HepG2 (cell line): ENCODE measurements around the gene RPRML. TPM values are rescaled to one million over a fixed set of nuclear protein-coding genes. Genes with fewer than 3 reads are reported as not detected.

Experiments
- ATAC-seq: fragments of 200-7000 bp; cut with Tn5 transposase; 3 replicates; pipeline ENCODE4 v1.9.1; 2020; ENCODE audit warnings: mild to moderate bottlenecking, moderate library complexity
- BruUV-seq: library from RNA; stranded (reverse); fragments of 400-500 nt; replicated peaks from 2 replicates; lab custom pipeline; 2021; lab: Mats Ljungman, UMichigan
- CTCF ChIA-PET: fragments of 300-600 bp; formaldehyde crosslinking; extraction: SDS; loops from one replicate; lab custom pipeline; 2021; ENCODE audit warnings: low total read pairs, inconsistent platforms, low intra/inter-chr PET ratio; lab: Yijun Ruan, JAX
- POLR2A ChIA-PET: fragments of 350-600 bp; sonication (Branson Sonifier 250); formaldehyde crosslinking; loops from one replicate; lab custom pipeline; 2020; ENCODE audit warnings: antibody characterized with exemption, inconsistent platforms; lab: Yijun Ruan, JAX
- DNase-seq: peaks from one replicate; pipeline ENCODE4 v3.0.0-alpha.2; 2015; ENCODE audit warnings: low spot score
- FAIRE-seq: peaks from 3 replicates; lab custom pipeline; 2011; peaks lifted over from hg19 to GRCh38; lab: Jason Lieb, UNC
- H2AFZ ChIP-seq: one replicate; pipeline ENCODE4 v1.6.1; 2011; ENCODE audit warnings: low read length, inconsistent platforms
- H3K27ac ChIP-seq: fragments of 300-600 bp; 3 replicates; pipeline ENCODE4 v1.8.0; 2011; ENCODE audit warnings: mixed run types, mild to moderate bottlenecking, mixed read lengths, low read length, inconsistent platforms; ENCODE audit not compliant: insufficient read depth; ENCODE audit errors: extremely low read length
- H3K27me3 ChIP-seq, 2 experiments: fragments of 200-600 bp in 1 of 2; 2 replicates in 1 of 2; 3 replicates in 1 of 2; pipeline versions ENCODE4 v1.6.0 to v1.8.0; 2011; ENCODE audit warnings: low read length in 2 of 2, mild to moderate bottlenecking in 2 of 2, moderate library complexity in 2 of 2, inconsistent platforms in 1 of 2; ENCODE audit not compliant: insufficient read depth in 2 of 2, control insufficient read depth in 1 of 2
- H3K36me3 ChIP-seq, 2 experiments: fragments of 200-600 bp in 1 of 2; replicated peaks in 1 of 2; 2 replicates in 1 of 2; 3 replicates in 1 of 2; pipeline versions ENCODE4 v1.5.1 to v1.8.0; 2011; ENCODE audit warnings: low read length in 2 of 2, inconsistent platforms in 1 of 2; ENCODE audit not compliant: insufficient read depth in 2 of 2, control insufficient read depth in 1 of 2
- H3K4me1 ChIP-seq: 2 replicates; pipeline ENCODE4 v1.5.1; 2012; ENCODE audit warnings: low read length, inconsistent platforms; ENCODE audit not compliant: insufficient read depth
- H3K4me2 ChIP-seq: 2 replicates; pipeline ENCODE4 v1.6.0; 2011; ENCODE audit warnings: low read depth, low read length, inconsistent platforms
- H3K4me3 ChIP-seq, 3 experiments: fragments of 200-600 bp in 1 of 3; sonication (generic), shearing (Covaris generic) in 1 of 3; replicated peaks in 1 of 3; 2 replicates each; pipeline ENCODE4 v1.5.1; 2011 to 2016; ENCODE audit warnings: low read length in 3 of 3, inconsistent platforms in 2 of 3, low read depth in 2 of 3, mild to moderate bottlenecking in 2 of 3, control low read depth in 1 of 3, mixed read lengths in 1 of 3; ENCODE audit not compliant: insufficient read depth in 1 of 3
- H3K79me2 ChIP-seq: one replicate; pipeline ENCODE4 v1.6.1; 2011; ENCODE audit warnings: low read length, inconsistent platforms; ENCODE audit not compliant: insufficient read depth
- H3K9ac ChIP-seq: 2 replicates; pipeline ENCODE4 v1.6.0; 2011; ENCODE audit warnings: mild to moderate bottlenecking, low read depth, low read length, inconsistent platforms; ENCODE audit not compliant: insufficient read depth
- H3K9me3 ChIP-seq: 2 replicates; pipeline ENCODE4 v1.5.1; 2012; ENCODE audit warnings: mild to moderate bottlenecking, low read length
- H4K20me1 ChIP-seq: 2 replicates; pipeline ENCODE4 v1.6.0; 2011; ENCODE audit warnings: inconsistent platforms, mild to moderate bottlenecking, low read length, moderate library complexity; ENCODE audit not compliant: insufficient read depth
- DR1 ChIP-seq: sonication (generic); formaldehyde crosslinking; IDR thresholded peaks from 2 replicates; pipeline ENCODE4 v1.8.0; 2021; ENCODE audit warnings: mild to moderate bottlenecking, missing genetic modification reagents, inconsistent platforms
- ETS1 ChIP-seq: sonication (generic); formaldehyde crosslinking; IDR thresholded peaks from 2 replicates; pipeline ENCODE4 v1.4.0; 2020; ENCODE audit warnings: missing genetic modification reagents
- HOMEZ ChIP-seq: IDR thresholded peaks from 2 replicates; pipeline ENCODE4 v1.6.1; 2016; ENCODE audit warnings: low read depth
- MAFG ChIP-seq: sonication (generic); formaldehyde crosslinking; IDR thresholded peaks from 2 replicates; pipeline ENCODE4 v1.5.1; 2020; ENCODE audit warnings: mild to moderate bottlenecking, missing genetic modification reagents
- NFIB ChIP-seq: sonication (generic); formaldehyde crosslinking; IDR thresholded peaks from 2 replicates; pipeline ENCODE4 v1.9.0; 2021; ENCODE audit warnings: missing genetic modification reagents, mild to moderate bottlenecking, borderline replicate concordance
- RAD21 ChIP-seq: fragments of 450-650 bp; formaldehyde crosslinking; IDR thresholded peaks from 2 replicates; pipeline ENCODE4 v1.5.0; 2020; ENCODE audit warnings: mild to moderate bottlenecking
- STAT6 ChIP-seq: sonication (generic); formaldehyde crosslinking; IDR thresholded peaks from 2 replicates; pipeline ENCODE4 v1.4.0; 2020; ENCODE audit warnings: missing genetic modification reagents, mild to moderate bottlenecking, borderline replicate concordance
- TOE1 ChIP-seq: sonication (generic); formaldehyde crosslinking; IDR thresholded peaks from 2 replicates; pipeline ENCODE4 v1.4.0; 2020; ENCODE audit warnings: mild to moderate bottlenecking, missing genetic modification reagents
- XBP1 ChIP-seq: sonication (generic); formaldehyde crosslinking; IDR thresholded peaks from 2 replicates; pipeline ENCODE4 v1.5.0; 2020; ENCODE audit warnings: missing genetic modification reagents
- ZFY ChIP-seq: sonication (generic); formaldehyde crosslinking; IDR thresholded peaks from 2 replicates; pipeline ENCODE4 v1.4.0; 2020; ENCODE audit warnings: missing genetic modification reagents
- ZNF543 ChIP-seq: sonication (generic); formaldehyde crosslinking; IDR thresholded peaks from 2 replicates; pipeline ENCODE4 v1.4.0; 2020; ENCODE audit warnings: mild to moderate bottlenecking, missing genetic modification reagents
- ZNF546 ChIP-seq: sonication (generic); formaldehyde crosslinking; conservative IDR thresholded peaks from 2 replicates; pipeline ENCODE4 v1.8.1; 2023; ENCODE audit warnings: mild to moderate bottlenecking, missing genetic modification reagents
- ZNF629 ChIP-seq: sonication (generic); formaldehyde crosslinking; conservative IDR thresholded peaks from 2 replicates; pipeline ENCODE4 v1.5.0; 2020; ENCODE audit warnings: missing genetic modification reagents
- WGBS: methylation state at CpG from one replicate; pipeline ENCODE4 v1.1.6; 2017; ENCODE audit warnings: low lambda C conversion rate; 5-methylcytosine and 5-hydroxymethylcytosine counted together
- in situ Hi-C: cut with HindIII; loops from 2 replicates; pipeline ENCODE4 v1.10.0; 2017; ENCODE audit warnings: low pct_unique_long_range_greater_than_20kb; ENCODE audit not compliant: extremely low pct_ligation_motif_present
- intact Hi-C: fragments of 100-400 bp; cut with micrococcal nuclease; formaldehyde crosslinking; loops from one replicate; pipeline ENCODE4 v1.10.0; 2022; ENCODE audit not compliant: unreplicated experiment
- polyA plus RNA-seq, 8 experiments: library from polyadenylated mRNA; depleted of rRNA in 3 of 8; stranded (reverse) in 7 of 8; unstranded in 1 of 8; fragments of >200 nt; fragmentation: Illumina TruSeq in 4 of 8; extraction: Trizol in 4 of 8; gene quantifications; 2 replicates each; pipeline versions ENCODE4 v1.2.1 to v1.2.3, GENCODE V29; 2011 to 2016; ENCODE audit warnings: low read depth in 4 of 8, missing spikeins in 1 of 8, mixed read lengths in 1 of 8; ENCODE audit not compliant: insufficient read depth in 1 of 8
- total RNA-seq, 5 experiments: library from RNA; depleted of rRNA; stranded (reverse); fragments of >200 nt; fragmentation: Illumina TruSeq; extraction: Trizol; gene quantifications; 2 replicates each; pipeline ENCODE4 v1.2.3, GENCODE V29; 2016; ENCODE audit warnings: low read depth in 1 of 5

RPRML gene
- total and polyA plus RNA-seq, 2 of the 13 experiments (the other 11 are each of a cell fraction or from before 2014, with no cell fraction given) = not detected

GRCh38 chr17:46963571-46963970 is 15.5 kb downstream of the RPRML start:
- peaks cover 0 to 2% of the 10 kb centered on the region in 2 experiments; a peak in 1 of 5 replicates for H3K36me3 ChIP-seq
- intact Hi-C loops = no loop called here
- ATAC-seq = no peak
- no peak for DNase-seq
- TF ChIP-seq STAT6 (CRISPR knock-in tag) = no peak
- H2AFZ ChIP-seq = no peak overlapping the region
- no peak overlapping the region for H3K4me2 ChIP-seq
- no peak overlapping the region for H3K4me3 ChIP-seq
- H3K27me3 ChIP-seq = no peaks in the 10 kb centered on the region
- no peak overlapping the region for H3K27ac ChIP-seq
- no peak for FAIRE-seq
- no TSS peak for BruUV-seq
- CTCF ChIA-PET = no interaction called here
- POLR2A ChIA-PET = no interaction called here
- no peaks in the 10 kb centered on the region; the same call in 1 of the 2 replicates for H4K20me1 ChIP-seq
- in situ Hi-C loops = no loop called here
- no peaks in the 10 kb centered on the region for H3K4me1 ChIP-seq
- H3K79me2 ChIP-seq = no peaks in the 10 kb centered on the region
- H3K9me3 ChIP-seq = no peaks in the 10 kb centered on the region
- WGBS = 83% methylated on average over 2 of the region's 2 CpGs
- no peak overlapping the region for H3K9ac ChIP-seq

- no peak overlapping the region for H3K9ac ChIP-seq
- H4K20me1 ChIP-seq = no peaks in the 10 kb centered on the region; the same call in 1 of the 2 replicates
- H3K4me2 ChIP-seq = no peak overlapping the region
- H3K27ac ChIP-seq = no peak overlapping the region
- H3K36me3 ChIP-seq = 0 out of 5 replicates have a peak, but pooled peaks cover 2 to 4% of the 10 kb centered on the region in 2 experiments
- DNase-seq (no peak), FAIRE-seq (no peak), ATAC-seq (no peak)
- CTCF ChIA-PET = no interaction called here
- H3K4me1 ChIP-seq = no peaks in the 10 kb centered on the region
- in situ Hi-C loops (no loop called here), intact Hi-C loops (no loop called here)
- H3K4me3 ChIP-seq = no peak overlapping the region
- no peaks in the 10 kb centered on the region for H3K9me3 ChIP-seq
- H2AFZ ChIP-seq = no peak overlapping the region
- BruUV-seq = no TSS peak
- TF ChIP-seq NFIB (CRISPR knock-in tag) (no peak), DR1 (no peak), XBP1 (CRISPR knock-in tag) (no peak), ZNF546 (CRISPR knock-in tag) (no peak), ETS1 (CRISPR knock-in tag) (no peak), TOE1 (CRISPR knock-in tag) (no peak), RAD21 (no peak), ZNF543 (CRISPR knock-in tag) (no peak), MAFG (CRISPR knock-in tag) (no peak), ZFY (CRISPR knock-in tag) (no peak), HOMEZ (CRISPR knock-in tag) (no peak), ZNF629 (CRISPR knock-in tag) (no peak)
- POLR2A ChIA-PET = no interaction called here
- H3K27me3 ChIP-seq = no peaks in the 10 kb centered on the region
- no peaks in the 10 kb centered on the region for H3K79me2 ChIP-seq
- WGBS = 13% methylated on average over 1 of the region's 1 CpG
Observed at GRCh38 chr17:46962374-46962790, 16.7 kb downstream of the RPRML start.
